Vagina (tissue), 2 donors: ENCODE data around the gene KCTD21. TPM values are rescaled to one million over a fixed set of nuclear protein-coding genes. Genes with fewer than 3 reads are reported as not detected.
A peak's percentile ranks its signal among the peaks of the same experiment; 100 is the strongest.

ENCODE experiments used
- DNase-seq, 2 donors: peaks; one replicate each; pipeline ENCODE4 v3.0.0-alpha.2; 2017; ENCODE audit errors: extremely low spot score in 2 of 2
- H3K27ac ChIP-seq: fragments of 200-600 bp; sonication (generic); one replicate; pipeline ENCODE4 v1.5.1; 2019
- H3K27me3 ChIP-seq: fragments of 200-600 bp; sonication (generic); one replicate; pipeline ENCODE4 v1.5.1; 2019
- H3K36me3 ChIP-seq, 2 donors: fragments of 200-600 bp; sonication (generic); one replicate each; pipeline ENCODE4 v1.5.1; 2017 to 2019
- H3K4me1 ChIP-seq: fragments of 200-600 bp; sonication (generic); one replicate; pipeline ENCODE4 v1.5.1; 2019
- H3K4me3 ChIP-seq, 2 donors: fragments of 200-600 bp; sonication (generic); 1 replicate in 1 of 2; 2 replicates in 1 of 2; pipeline ENCODE4 v1.5.1; 2016 to 2019
- H3K9me3 ChIP-seq: fragments of 200-600 bp; sonication (generic); one replicate; pipeline ENCODE4 v1.5.1; 2019
- CTCF ChIP-seq, 3 experiments: fragments of 450-650 bp in 2 of 3; fragments of 200-600 bp in 1 of 3; sonication (generic) in 1 of 3; IDR thresholded peaks; one replicate each; pipeline ENCODE4 v1.5.1; 2017 to 2019; ENCODE audit warnings: antibody characterized with exemption in 3 of 3, mild to moderate bottlenecking in 2 of 3, moderate library complexity in 2 of 3
- POLR2A ChIP-seq, 2 donors: fragments of 450-650 bp; IDR thresholded peaks; one replicate each; pipeline ENCODE4 v1.6.1; 2017; ENCODE audit warnings: antibody characterized with exemption in 2 of 2, mild to moderate bottlenecking in 2 of 2, moderate library complexity in 2 of 2
- POLR2AphosphoS5 ChIP-seq, 2 donors: sonication (generic); formaldehyde crosslinking; IDR thresholded peaks; one replicate each; pipeline ENCODE4 v1.9.0; 2017; ENCODE audit warnings: antibody characterized with exemption in 2 of 2, mild to moderate bottlenecking in 2 of 2, low read depth in 1 of 2; ENCODE audit not compliant: insufficient read depth in 1 of 2
- intact Hi-C: fragments of 100-400 bp; cut with DNase I; formaldehyde crosslinking; loops from one replicate; pipeline ENCODE4 v1.15.1; 2023
- total RNA-seq: library from RNA; depleted of rRNA; stranded (reverse); fragments of >200 nt; gene quantifications from one replicate; pipeline ENCODE4 v1.2.3, GENCODE V29; 2016

KCTD21 gene
- total RNA-seq, 1 donor from 2014 or later, result 8.6 TPM

- Histone ChIP-seq H3K36me3 (no peaks in the 10 kb centered on the region), H3K9me3 (no peaks in the 10 kb centered on the region), H3K4me1 (peaks cover 20% of the 10 kb centered on the region), H3K27ac (no peak overlapping the region), H3K27me3 (no peaks in the 10 kb centered on the region), H3K4me3 (peak overlapping the region in 1 of 2 donors; percentile 89)
- no peak for DNase-seq
- intact Hi-C loops, result loop anchor here (10.0 kb wide), 2 partner anchors 284 to 424 kb away; no protein-coding TSS in a partner anchor
- no peak for TF ChIP-seq CTCF (IDR thresholded peaks at IDR 0.05)
- no peak for TF ChIP-seq POLR2A (IDR thresholded peaks at IDR 0.05)
- no peak for TF ChIP-seq POLR2AphosphoS5 (IDR thresholded peaks at IDR 0.05; ENCODE audit: insufficient read depth in 1 of 2, low read depth in 1 of 2)
These were observed 47.9 kb downstream of the KCTD21 start for GRCh38 chr11:78140392-78141077.

GRCh38 chr11:78139422-78140391 lies 48.7 kb downstream of the KCTD21 start, which contains the start of gene ALG8:
Gene ALG8, minus strand, starts transcription at chr11:78139626. Its CDS starts 38 bp downstream, at chr11:78139588.
- H3K9me3 ChIP-seq, result no peaks in the 10 kb centered on the region
- peaks cover 20% of the 10 kb centered on the region for H3K4me1 ChIP-seq
- intact Hi-C loops, result loop anchor here (10.0 kb wide), 2 partner anchors 285 to 425 kb away; no protein-coding TSS in a partner anchor
- DNase-seq, result peak in 1 of 2 donors; percentile 93
- TF ChIP-seq POLR2AphosphoS5 (IDR thresholded peaks at IDR 0.05; ENCODE audit: insufficient read depth in 1 of 2, low read depth in 1 of 2) (peak; percentile 86 to 99), POLR2A (IDR thresholded peaks at IDR 0.05) (no peak)
- H3K4me3 ChIP-seq, result peak within 1 kb of the TSS; percentile 66 to 89
- H3K36me3 ChIP-seq, result no peaks in the 10 kb centered on the region
- no peaks in the 10 kb centered on the region for H3K27me3 ChIP-seq
- peak within 1 kb of the TSS; percentile 34 for H3K27ac ChIP-seq

- H3K36me3 ChIP-seq, result no peaks in the 10 kb centered on the region
- H3K27me3 ChIP-seq, result no peaks in the 10 kb centered on the region
- peak overlapping the region; percentile 34 for H3K27ac ChIP-seq
- no peak for DNase-seq
- peaks cover 20% of the 10 kb centered on the region for H3K4me1 ChIP-seq
- no peaks in the 10 kb centered on the region for H3K9me3 ChIP-seq
- TF ChIP-seq POLR2AphosphoS5 (IDR thresholded peaks at IDR 0.05; ENCODE audit: insufficient read depth in 1 of 2, low read depth in 1 of 2) (no peak), CTCF (IDR thresholded peaks at IDR 0.05) (no peak), POLR2A (IDR thresholded peaks at IDR 0.05) (no peak)
- peak overlapping the region; percentile 66 to 89 for H3K4me3 ChIP-seq
- intact Hi-C loops, result no loop called here
These were observed 49.6 kb downstream of the KCTD21 start for GRCh38 chr11:78138694-78139421.

GRCh38 chr11:78138291-78138690 lies 50.1 kb downstream of the KCTD21 start:
- H3K9me3 ChIP-seq, result no peaks in the 10 kb centered on the region
- intact Hi-C loops, result no loop called here
- TF ChIP-seq CTCF (IDR thresholded peaks at IDR 0.05), result no peak
- no peak for TF ChIP-seq POLR2AphosphoS5 (IDR thresholded peaks at IDR 0.05; ENCODE audit: insufficient read depth in 1 of 2, low read depth in 1 of 2)
- TF ChIP-seq POLR2A (IDR thresholded peaks at IDR 0.05), result no peak
- peaks cover 20% of the 10 kb centered on the region for H3K4me1 ChIP-seq
- H3K27me3 ChIP-seq, result no peaks in the 10 kb centered on the region
- DNase-seq, result no peak
- H3K36me3 ChIP-seq, result no peaks in the 10 kb centered on the region
- peak overlapping the region in 1 of 2 donors; percentile 89 for H3K4me3 ChIP-seq
- H3K27ac ChIP-seq, result no peak overlapping the region

GRCh38 chr11:78132475-78132874 lies 56.0 kb downstream of the KCTD21 start:
- H3K4me3 ChIP-seq, result no peak overlapping the region
- H3K27me3 ChIP-seq, result no peaks in the 10 kb centered on the region
- DNase-seq, result no peak
- H3K36me3 ChIP-seq, result no peaks in the 10 kb centered on the region
- TF ChIP-seq POLR2AphosphoS5 (IDR thresholded peaks at IDR 0.05; ENCODE audit: insufficient read depth in 1 of 2, low read depth in 1 of 2) (no peak), POLR2A (IDR thresholded peaks at IDR 0.05) (no peak), CTCF (IDR thresholded peaks at IDR 0.05) (no peak)
- intact Hi-C loops, result no loop called here
- no peak overlapping the region for H3K27ac ChIP-seq
- H3K9me3 ChIP-seq, result no peaks in the 10 kb centered on the region
- no peaks in the 10 kb centered on the region for H3K4me1 ChIP-seq
